Smooth muscle cell (in vitro differentiated cells): ENCODE results near the gene MCFD2. TPM values are rescaled to one million over a fixed set of nuclear protein-coding genes. Genes with fewer than 3 reads are reported as not detected.
A peak's percentile ranks its signal among the peaks of the same experiment; 100 is the strongest.

Source experiments
- DNase-seq: peaks from one replicate; lab custom pipeline; 2025; ENCODE audit not compliant: unreplicated experiment; lab: John Stamatoyannopoulos, UW
- H2AFZ ChIP-seq: fragments of 200-600 bp; sonication (generic); 2 replicates; pipeline ENCODE4 v1.6.0; 2016; ENCODE audit warnings: antibody characterized with exemption, low read depth, mild to moderate bottlenecking
- H3F3A ChIP-seq: fragments of 200-600 bp; sonication (generic); 2 replicates; pipeline ENCODE4 v1.6.0; 2017; ENCODE audit warnings: antibody characterized with exemption, low read depth
- H3K27ac ChIP-seq: fragments of 200-600 bp; sonication (generic); 2 replicates; pipeline ENCODE4 v1.5.1; 2016; ENCODE audit warnings: low read depth, mild to moderate bottlenecking
- H3K27me3 ChIP-seq: fragments of 200-600 bp; sonication (generic); 2 replicates; pipeline ENCODE4 v1.6.1; 2016; ENCODE audit warnings: low read depth, mild to moderate bottlenecking
- H3K36me3 ChIP-seq: fragments of 200-600 bp; sonication (generic); 2 replicates; pipeline ENCODE4 v1.5.1; 2016; ENCODE audit warnings: low read depth
- H3K4me1 ChIP-seq: fragments of 200-600 bp; sonication (generic); 2 replicates; pipeline ENCODE4 v1.5.1; 2016; ENCODE audit warnings: low read depth
- H3K4me2 ChIP-seq: fragments of 200-600 bp; sonication (generic); 2 replicates; pipeline ENCODE4 v1.6.0; 2016; ENCODE audit warnings: mild to moderate bottlenecking
- H3K4me3 ChIP-seq: fragments of 200-600 bp; sonication (generic); 2 replicates; pipeline ENCODE4 v1.5.1; 2016; ENCODE audit warnings: mild to moderate bottlenecking
- H3K79me2 ChIP-seq: fragments of 200-600 bp; sonication (generic); 2 replicates; pipeline ENCODE4 v1.6.0; 2016; ENCODE audit warnings: low read depth, mild to moderate bottlenecking
- H3K9ac ChIP-seq: fragments of 200-600 bp; sonication (generic); 2 replicates; pipeline ENCODE4 v1.6.0; 2016; ENCODE audit warnings: low read depth
- H3K9me3 ChIP-seq: fragments of 200-600 bp; sonication (generic); replicated peaks from 2 replicates; pipeline ENCODE4 v1.5.1; 2016; ENCODE audit warnings: low read depth
- H4K20me1 ChIP-seq: fragments of 200-600 bp; sonication (generic); 2 replicates; pipeline ENCODE4 v1.6.0; 2016; ENCODE audit warnings: low read depth
- CTCF ChIP-seq: fragments of 200-600 bp; sonication (generic); IDR thresholded peaks from 2 replicates; pipeline ENCODE4 v1.5.1; 2017; ENCODE audit warnings: borderline replicate concordance, mild to moderate bottlenecking, antibody characterized with exemption; ENCODE audit not compliant: insufficient read depth, poor library complexity, severe bottlenecking
- WGBS: methylation state at CpG from one replicate; pipeline ENCODE4 v1.1.7; 2016; ENCODE audit warnings: low lambda C conversion rate; 5-methylcytosine and 5-hydroxymethylcytosine counted together
- polyA plus RNA-seq: library from polyadenylated mRNA; unstranded; fragments of >200 nt; fragmentation: Nextera tagmentation; extraction: Ambion mirVana; gene quantifications from 2 replicates; pipeline ENCODE4 v1.2.1, GENCODE V29; 2016
- total RNA-seq: library from RNA; depleted of rRNA; stranded (reverse); fragments of >200 nt; gene quantifications from 2 replicates; pipeline ENCODE4 v1.2.3, GENCODE V29; 2014

The MCFD2 gene
- total and polyA plus RNA-seq, 2 experiments from 2014 or later = 100 to 167 TPM

GRCh38 chr2:46887028-46887885 lies 28.3 kb downstream of the MCFD2 start:
- Histone ChIP-seq H3K79me2 (no peaks in the 10 kb centered on the region), H3K27ac (peak overlapping the region; percentile 42), H3K36me3 (no peaks in the 10 kb centered on the region), H3K4me2 (peak overlapping the region; percentile 18), H3K4me3 (no peak overlapping the region), H2AFZ (no peak overlapping the region), H3K9me3 (no peaks in the 10 kb centered on the region), H3K27me3 (no peaks in the 10 kb centered on the region), H4K20me1 (no peaks in the 10 kb centered on the region), H3K9ac (peak overlapping the region; percentile 38), H3F3A (no peaks in the 10 kb centered on the region), H3K4me1 (no peaks in the 10 kb centered on the region)
- 51% methylated on average over 2 of the region's 2 CpGs for WGBS
- DNase-seq = no peak
- TF ChIP-seq CTCF = no peak

- TF ChIP-seq CTCF = no peak
- H3K9ac ChIP-seq = no peak overlapping the region
- no peaks in the 10 kb centered on the region for H4K20me1 ChIP-seq
- H3K9me3 ChIP-seq = no peaks in the 10 kb centered on the region
- H3K79me2 ChIP-seq = no peaks in the 10 kb centered on the region
- no peak for DNase-seq
- H2AFZ ChIP-seq = no peak overlapping the region
- peak overlapping the region; percentile 42 for H3K27ac ChIP-seq
- peaks cover 5% of the 10 kb centered on the region for H3K4me1 ChIP-seq
- 74% methylated on average over 6 of the region's 6 CpGs for WGBS
- H3K4me3 ChIP-seq = no peak overlapping the region
- H3K27me3 ChIP-seq = no peaks in the 10 kb centered on the region
- H3K36me3 ChIP-seq = no peaks in the 10 kb centered on the region
- H3F3A ChIP-seq = no peaks in the 10 kb centered on the region
- H3K4me2 ChIP-seq = no peak overlapping the region
These were observed 29.2 kb downstream of the MCFD2 start for GRCh38 chr2:46886268-46887027.

- H3K27me3 ChIP-seq = no peaks in the 10 kb centered on the region
- no peaks in the 10 kb centered on the region for H4K20me1 ChIP-seq
- DNase-seq = no peak
- H3K79me2 ChIP-seq = no peaks in the 10 kb centered on the region
- H3K36me3 ChIP-seq = no peaks in the 10 kb centered on the region
- peak overlapping the region; percentile 54 for H2AFZ ChIP-seq
- H3K4me3 ChIP-seq = no peak overlapping the region
- peaks cover 7% of the 10 kb centered on the region for H3K4me1 ChIP-seq
- H3K27ac ChIP-seq = peak overlapping the region; percentile 36
- H3K4me2 ChIP-seq = no peak overlapping the region
- no peak overlapping the region for H3K9ac ChIP-seq
- 86% methylated on average over 4 of the region's 4 CpGs for WGBS
- no peaks in the 10 kb centered on the region for H3K9me3 ChIP-seq
- no peak for TF ChIP-seq CTCF
- H3F3A ChIP-seq = no peaks in the 10 kb centered on the region
These were observed 30.2 kb downstream of the MCFD2 start for GRCh38 chr2:46885376-46885775.
